HK-2 (cell line): ENCODE data around the gene HSD17B8.

Experiments used
- DNase-seq: peaks from one replicate; pipeline ENCODE4 v3.0.0-alpha.2; 2018; ENCODE audit not compliant: unreplicated experiment

Gene HSD17B8

DNA sequence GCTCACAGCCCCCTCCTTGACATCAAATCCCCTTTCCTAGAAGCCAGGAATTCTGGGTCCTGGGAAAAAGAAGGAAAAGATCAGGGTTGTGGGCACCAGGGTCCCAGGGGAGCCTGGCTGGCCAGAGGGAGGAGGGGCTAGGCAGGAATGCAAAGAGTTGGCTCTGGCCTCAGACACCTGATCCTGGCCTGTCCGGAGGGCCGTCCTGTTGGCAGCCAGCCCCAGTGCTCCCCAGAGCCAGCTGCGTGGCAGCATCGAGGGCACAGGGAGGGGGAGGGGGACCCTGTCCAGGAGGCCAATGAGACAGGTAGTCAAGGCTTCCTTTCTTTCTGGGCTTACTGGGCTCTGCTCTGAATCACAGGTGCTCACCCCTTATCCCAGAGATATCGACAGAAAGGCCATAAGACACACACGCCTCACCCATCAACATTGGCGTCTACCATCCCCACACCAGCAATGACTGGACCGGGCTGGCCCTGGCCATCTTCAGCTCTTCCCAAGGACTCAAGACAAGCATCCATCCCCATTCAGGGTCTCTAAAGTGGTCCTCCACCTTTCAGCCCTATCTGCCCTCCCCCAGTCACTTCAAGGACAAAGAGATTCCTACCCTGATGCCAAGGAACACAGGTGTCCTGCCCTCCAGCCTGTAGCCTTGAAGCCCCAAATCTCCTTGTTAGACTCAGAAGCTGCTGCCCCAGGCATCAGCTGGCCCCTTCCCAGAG lies 12.9 kb upstream of the HSD17B8 start:
- no peak for DNase-seq

DNA sequence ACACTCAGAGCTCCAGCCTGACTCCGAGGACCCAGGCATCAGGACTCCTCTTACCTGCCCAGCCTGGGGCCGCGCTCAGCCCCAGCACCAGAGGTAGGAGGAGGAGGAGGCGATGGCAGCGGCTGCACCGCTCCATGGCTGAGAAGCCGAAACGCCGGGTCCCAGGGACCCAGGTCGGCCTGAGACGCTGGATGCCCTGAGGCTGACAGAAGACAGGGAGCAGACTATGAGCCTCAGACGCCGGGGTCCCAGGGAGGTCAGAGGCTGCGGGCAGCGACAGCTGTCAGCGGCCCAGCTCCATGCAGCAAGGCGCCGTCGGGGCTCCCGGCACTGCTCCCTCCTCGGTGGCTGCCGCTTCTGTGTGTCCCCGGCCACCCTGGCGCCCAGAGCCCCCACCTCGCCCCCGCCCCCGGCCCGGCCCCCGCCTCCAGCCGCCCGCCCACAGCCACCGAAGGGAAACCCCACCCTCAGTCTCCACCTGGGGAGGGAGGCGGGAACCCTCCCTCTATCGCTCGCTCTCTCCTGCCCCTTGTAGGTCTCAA lies 12.3 kb upstream of the HSD17B8 start, which contains the start of gene COL11A2:
Gene COL11A2 (minus strand): TSS at position 363 of the 542 bp plus-strand sequence. CDS start 227 bp downstream, at position 136.
- no peak for DNase-seq

DNA sequence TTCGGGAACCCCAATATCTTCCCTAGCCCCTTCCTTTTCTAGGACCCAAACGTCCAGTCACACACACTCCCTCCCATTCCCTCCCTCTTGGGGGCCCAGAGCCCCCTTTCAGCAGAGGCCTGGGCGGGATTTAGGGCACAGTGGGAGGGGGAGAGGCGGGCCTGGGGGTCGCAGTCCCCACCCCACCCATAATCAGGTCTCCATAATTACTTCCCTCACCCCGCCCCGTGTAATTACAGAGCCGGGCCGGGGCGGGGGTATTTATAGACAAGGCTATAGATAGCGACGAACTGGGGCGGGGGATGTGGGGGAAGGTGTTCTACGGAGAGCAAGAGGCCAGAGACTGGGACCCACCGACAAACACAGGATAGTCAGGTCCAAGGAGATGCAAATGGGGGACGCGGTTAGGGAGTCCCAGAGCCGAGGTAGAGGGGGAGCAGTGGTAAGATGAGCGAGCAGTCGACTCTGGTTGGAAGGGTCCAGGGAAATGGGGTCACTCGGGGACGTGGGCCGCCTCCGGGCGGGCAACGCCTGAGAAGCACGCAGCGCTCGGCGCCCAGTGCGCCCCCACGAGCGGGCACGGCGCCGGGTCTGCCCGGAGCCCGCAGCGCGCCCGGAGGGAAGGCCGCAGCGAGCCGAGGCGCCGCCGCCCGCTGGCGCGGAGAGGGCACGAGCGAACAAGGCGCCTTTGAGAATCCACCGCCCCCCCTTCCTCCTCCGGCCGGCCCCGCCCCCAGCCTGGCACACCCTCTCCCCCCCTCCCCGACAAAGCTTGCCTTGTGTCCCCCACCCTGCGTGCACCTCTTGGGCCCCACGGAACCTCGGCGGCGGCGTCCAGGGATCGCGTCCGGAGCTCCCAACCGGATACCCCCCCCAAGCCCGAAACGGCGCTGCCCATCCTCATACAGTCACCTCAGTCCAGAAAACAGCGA lies 11.5 kb upstream of the HSD17B8 start:
- DNase-seq, result no peak

DNA sequence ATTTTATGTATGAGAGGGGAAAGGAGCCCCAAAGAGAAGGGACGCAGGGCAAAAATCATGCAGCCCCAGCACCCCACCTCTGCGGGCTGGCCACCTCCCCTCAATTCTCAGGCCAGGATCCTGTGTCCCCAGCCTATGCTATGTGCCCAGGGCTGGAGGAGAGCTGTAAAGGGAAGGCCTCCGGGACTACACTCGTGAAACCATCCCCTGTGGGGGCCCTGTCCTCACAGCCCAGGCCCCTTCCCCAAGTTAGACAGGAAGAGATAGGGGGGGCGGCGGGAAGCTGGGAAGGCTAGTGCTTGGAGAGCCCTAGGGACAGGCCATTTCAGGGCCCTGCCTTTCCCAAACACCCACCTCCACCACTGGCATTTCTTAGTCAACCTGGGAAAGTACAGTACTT lies 10.8 kb upstream of the HSD17B8 start:
- no peak for DNase-seq

DNA sequence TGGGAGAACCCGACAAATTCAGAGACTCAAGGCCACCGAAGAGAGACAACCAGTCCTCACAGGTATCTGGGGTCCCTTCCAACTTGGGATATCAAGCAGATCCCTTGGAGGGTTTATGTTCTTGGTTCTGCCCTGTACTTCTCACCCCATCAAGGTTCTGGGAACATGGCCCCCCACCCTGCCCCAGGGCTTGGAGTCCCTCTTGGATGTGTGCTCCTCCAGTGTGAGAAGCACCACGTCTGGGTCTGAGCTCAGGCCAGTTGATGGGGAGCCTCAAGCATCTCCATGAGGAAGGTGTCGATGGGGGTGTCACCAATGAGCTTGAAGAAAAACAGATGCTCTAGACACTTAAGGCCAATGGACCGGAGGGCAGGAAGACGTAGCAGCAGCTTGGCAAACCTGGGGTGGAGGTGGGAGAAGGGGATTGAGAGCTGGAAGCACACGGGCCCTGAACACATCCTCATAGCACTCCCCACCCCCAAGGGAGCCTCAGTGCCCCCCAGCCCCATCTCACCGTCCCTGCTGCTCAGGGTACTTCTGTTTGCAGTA lies 9.9 kb upstream of the HSD17B8 start:
- DNase-seq, result no peak

DNA sequence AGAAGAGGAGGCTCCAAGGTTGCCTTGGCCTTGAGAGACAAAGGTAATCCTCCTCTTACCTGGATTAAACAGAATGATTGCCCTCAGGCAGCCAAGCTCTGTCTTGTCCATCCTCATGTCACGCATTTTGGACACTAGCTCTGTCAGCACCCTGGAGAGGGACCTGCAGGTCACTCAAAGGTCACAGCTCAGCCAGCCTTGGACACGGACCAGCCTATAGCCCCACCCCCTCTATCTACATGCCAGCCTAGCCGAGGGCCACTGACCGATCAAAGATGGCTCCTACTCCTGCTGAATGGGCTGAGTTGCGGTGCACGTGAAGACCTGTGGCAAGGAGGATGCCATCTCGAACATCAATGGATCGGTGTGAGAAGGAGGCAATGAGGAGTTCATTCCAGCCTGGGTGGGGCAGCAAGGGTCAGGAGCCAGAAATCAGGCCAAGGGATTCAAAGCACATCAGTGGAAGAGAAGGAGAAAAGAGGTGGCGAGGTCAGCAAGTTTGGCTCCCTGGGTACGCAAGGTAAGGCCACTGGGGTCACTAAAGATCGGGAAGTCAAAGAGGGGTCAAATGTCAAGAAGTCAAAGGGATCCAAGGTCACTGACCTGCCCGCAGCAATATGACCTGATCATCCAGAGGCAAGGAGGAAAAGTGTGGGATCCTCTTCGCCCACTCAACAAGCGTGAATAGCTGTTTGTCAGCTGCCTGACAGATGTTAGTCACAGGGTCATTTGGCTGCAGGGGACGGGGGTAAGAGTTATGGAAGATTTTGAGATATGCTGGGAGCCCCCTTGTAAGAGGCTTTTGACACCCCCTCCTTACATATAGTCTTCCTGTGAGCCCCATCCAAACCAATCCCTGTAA lies 8.9 kb upstream of the HSD17B8 start:
- no peak for DNase-seq

DNA sequence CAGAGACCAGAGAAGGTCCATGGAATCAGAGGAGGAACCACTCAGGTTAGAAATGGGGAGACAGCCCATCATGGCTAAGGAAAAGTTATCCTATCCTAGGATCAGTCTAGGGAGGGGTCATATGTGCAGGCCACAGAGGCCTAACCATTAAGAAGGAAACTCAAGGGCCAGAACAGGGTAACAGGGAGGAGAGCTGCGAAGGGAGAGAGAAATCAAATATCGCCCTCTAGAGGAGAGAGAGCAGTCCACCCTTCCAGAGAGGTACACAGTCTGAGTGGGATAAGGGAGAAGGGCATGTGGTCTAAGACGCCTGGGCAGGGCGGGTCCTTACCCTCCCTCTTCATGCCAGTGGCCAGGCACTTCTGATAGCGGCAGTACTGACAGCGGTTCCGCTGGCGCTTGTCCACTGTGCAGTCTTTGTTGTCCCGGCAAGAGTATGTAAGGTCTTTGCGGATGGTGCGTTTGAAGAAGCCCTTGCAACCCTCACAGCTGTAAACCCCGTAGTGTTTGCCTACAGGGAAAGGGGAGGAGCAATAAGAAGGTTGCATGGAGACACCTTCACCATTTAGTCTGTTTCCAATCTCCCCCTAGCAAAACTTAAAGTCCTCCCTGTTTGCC lies 6.9 kb upstream of the HSD17B8 start:
- no peak for DNase-seq

DNA sequence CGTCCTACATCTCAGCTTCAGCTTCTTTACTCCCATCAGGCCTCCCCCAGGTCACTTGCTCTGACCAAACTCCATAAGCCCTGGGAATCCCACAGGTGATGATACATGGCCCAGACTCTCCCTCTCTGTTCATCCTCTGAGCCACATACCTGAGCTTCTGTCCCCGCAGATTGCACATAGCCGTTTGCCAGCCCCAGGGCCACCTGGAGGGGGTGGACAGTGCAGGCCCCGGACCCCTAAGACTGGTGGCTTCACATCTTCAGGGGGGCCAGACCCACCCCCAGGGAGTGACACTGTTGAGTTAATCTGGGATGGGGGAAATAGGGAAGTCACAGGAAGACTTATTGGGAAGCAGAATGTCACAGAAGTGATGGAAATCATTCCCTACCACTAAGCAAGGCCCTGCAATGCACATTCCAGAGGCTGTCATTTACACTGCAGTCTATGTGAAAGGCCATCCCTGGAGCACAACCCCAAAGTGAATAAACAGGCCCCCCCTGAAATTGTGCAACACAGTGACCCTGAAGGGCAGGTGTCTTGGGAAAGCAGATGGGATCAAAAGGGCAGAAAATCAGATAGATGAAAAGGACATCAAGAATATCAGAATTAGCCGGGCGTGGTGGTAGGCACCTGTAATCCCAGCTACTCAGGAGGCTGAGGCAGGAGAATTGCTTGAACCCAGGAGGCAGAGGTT lies 6.1 kb upstream of the HSD17B8 start:
- no peak for DNase-seq

DNA sequence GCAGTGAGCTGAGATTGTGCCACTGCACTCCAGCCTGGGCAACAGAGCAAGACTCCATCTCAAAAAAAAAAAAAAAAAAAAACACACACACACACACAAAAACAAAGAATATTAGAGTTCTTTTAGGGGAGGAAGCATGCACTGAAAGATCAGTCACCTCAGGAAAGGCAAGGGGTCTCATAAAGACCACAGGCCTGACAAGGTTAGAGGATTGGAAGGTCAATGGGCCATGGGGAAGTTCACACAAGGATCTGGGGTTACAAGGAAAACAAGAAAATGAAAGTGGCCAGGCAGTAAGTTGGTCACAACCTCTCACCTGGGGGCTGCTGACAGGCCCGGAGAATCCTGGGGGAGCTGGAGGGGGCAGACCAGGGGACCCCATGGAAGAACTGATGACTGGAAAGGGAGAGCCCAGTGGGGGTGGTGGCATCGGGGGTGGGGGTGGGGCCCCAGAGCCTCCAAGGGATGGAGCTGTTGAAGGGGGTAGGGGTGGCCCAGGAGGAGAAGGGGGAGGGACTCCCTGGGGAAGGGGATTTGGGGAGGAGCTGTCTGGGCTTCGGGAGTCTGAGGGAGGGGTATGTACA lies 5.5 kb upstream of the HSD17B8 start:
- no peak for DNase-seq

DNA sequence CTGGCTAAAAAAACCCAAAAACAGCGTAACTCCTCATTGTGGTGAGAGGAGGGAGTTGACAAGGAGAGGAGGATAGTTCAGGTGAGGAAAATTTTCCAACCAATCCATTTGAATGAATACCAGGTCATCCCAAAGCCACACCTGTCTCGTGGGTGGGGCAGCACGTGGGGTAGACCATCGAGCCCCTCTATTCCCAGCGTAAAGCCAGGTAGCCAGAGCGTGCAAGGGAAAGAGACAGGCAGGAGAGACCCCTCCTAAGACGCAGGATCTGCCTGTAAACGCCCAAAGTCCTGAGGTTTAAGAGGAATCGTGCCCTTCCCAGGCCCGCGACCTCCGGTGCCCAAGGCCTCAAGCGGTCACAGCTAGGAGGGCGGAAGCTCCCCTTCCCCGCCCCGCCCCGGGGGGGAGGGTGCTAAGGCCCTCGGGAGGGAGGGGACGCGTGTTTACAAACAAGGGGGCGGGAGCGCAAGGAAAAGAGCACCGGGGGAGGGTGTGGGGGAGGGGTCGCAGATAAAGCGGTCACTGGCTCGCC lies 4.7 kb upstream of the HSD17B8 start:
- peak; percentile 64 for DNase-seq

DNA sequence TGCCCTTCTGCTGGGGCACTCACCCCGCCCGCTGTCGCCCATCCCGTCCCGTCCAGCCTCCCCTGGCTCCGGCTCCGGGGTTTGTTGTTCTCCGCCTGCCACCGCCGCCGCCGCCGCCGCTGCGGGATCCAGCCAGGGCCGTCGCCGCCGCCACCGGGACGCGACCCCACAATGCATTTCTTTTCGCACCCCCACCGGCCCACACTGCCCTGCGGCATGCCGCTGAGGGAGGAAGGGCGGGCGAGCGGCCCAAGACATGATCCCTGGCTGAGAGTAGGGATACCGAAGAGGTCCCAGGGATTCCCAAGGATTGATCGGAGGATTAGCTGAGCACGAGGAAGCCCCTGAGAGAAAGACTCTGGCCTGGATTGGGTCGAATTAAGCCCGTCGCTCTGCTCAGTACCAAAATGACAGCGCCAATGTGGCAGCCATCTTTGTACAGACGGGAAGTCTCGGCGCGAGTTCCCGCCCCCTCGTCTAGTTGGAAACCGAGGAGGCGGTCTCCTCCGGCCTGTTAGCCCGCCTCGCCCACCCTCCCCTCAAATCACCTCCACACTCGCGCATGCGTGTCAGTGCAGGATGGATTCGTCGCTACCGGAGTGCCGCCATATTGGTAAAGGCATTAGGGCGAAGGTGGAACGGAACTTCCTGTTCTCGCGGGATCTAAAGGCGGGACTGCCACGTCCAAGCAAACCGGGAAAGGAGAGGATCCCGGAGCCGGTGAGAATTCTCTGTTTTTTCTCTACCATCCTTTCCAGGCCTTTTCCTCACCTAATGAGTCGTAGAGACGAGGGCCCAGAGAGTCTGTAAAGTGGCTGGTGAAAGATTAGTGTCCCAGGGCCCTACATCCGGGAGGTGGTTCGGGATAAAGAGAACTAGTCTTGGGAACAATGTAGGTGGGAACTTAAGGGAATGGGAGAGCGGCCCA lies 4.0 kb upstream of the HSD17B8 start, which contains the start of the genes RXRB and SLC39A7:
Gene RXRB (minus strand): TSS at position 447 of the 928 bp plus-strand sequence. CDS start 189 bp downstream, at position 258.
Gene SLC39A7 (plus strand): TSS at position 649 of the 928 bp plus-strand sequence. CDS start 379 bp downstream, outside the sequence.
- DNase-seq, result peak; percentile 99

DNA sequence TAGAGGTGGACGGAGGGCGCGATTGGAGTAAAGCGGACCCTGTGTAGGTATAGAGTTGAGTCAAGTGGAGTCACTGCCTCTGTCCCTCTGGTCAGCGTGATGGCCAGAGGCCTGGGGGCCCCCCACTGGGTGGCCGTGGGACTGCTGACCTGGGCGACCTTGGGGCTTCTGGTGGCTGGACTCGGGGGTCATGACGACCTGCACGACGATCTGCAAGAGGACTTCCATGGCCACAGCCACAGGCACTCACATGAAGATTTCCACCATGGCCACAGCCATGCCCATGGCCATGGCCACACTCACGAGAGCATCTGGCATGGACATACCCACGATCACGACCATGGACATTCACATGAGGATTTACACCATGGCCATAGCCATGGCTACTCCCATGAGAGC lies 3.3 kb upstream of the HSD17B8 start:
- no peak for DNase-seq

DNA sequence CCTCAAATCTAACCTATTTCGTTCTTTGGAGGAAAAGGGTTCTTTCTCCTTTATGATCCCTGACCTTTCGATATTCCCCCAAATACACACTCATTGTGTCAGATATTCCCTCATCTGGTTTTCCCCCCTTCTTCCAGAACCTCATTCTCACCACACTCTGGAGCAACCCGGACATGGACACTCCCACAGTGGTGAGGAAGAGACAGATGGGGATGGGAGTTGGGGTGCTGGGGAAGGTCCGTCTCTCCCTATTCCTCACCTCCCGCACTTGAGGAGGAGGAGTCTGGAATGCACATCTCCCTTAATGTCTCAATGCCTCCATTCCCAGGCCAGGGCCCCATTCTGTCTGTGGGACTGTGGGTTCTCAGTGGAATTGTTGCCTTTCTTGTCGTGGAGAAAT lies 2.5 kb upstream of the HSD17B8 start:
- DNase-seq, result no peak

DNA sequence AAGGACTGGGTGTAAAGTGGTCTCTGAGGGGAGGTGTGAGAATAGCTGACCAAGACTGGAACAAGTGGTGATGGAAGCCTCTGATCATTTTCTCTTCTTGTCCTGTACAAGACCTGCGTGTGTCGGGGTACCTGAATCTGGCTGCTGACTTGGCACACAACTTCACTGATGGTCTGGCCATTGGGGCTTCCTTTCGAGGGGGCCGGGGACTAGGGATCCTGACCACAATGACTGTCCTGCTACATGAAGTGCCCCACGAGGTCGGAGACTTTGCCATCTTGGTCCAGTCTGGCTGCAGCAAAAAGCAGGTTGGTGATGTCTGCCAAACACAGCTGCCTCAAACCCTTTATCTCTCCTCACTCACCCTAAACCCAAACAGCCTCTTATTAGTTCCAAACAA lies 1.7 kb upstream of the HSD17B8 start:
- no peak for DNase-seq

DNA sequence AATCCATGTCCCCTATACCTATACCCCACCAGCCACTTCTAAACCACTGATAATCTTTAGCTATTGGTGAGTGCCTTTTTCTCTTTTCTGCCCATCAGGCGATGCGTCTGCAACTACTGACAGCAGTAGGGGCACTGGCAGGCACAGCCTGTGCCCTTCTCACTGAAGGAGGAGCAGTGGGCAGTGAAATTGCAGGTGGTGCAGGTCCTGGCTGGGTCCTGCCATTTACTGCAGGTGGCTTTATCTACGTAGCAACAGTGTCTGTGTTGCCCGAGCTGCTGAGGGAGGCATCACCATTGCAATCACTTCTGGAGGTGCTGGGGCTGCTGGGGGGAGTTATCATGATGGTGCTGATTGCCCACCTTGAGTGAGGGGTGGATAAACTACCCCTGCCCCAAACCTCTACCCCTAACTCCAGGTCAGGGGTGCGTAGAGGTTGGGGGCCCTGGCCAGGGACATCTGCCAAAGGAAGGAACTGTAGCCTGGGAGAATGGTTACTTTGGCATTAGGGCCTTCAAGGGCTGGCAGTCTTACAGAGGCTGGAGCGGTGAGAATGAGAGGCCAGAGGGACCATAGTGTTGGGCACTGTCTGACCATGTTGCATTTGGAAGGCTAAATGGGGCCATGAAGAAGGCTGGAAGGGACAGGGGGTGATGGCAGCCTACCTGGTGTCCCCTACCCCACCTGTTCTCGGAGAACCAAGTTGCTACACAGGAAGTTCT lies 851 bp upstream of the HSD17B8 start:
- no peak for DNase-seq

DNA sequence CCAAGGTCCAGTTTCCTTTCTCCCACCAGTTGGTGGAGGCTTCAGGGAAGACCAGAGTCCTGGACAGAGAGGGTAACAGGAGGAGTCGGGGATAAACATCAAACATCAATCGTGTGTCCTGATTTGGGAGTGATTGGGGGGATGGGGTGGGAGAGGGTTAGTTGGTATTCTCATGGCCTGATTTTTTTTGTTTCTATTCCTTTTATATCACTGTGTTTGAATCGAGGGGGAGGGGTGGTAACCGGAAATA lies 365 bp upstream of the HSD17B8 start:
- DNase-seq, result no peak

DNA sequence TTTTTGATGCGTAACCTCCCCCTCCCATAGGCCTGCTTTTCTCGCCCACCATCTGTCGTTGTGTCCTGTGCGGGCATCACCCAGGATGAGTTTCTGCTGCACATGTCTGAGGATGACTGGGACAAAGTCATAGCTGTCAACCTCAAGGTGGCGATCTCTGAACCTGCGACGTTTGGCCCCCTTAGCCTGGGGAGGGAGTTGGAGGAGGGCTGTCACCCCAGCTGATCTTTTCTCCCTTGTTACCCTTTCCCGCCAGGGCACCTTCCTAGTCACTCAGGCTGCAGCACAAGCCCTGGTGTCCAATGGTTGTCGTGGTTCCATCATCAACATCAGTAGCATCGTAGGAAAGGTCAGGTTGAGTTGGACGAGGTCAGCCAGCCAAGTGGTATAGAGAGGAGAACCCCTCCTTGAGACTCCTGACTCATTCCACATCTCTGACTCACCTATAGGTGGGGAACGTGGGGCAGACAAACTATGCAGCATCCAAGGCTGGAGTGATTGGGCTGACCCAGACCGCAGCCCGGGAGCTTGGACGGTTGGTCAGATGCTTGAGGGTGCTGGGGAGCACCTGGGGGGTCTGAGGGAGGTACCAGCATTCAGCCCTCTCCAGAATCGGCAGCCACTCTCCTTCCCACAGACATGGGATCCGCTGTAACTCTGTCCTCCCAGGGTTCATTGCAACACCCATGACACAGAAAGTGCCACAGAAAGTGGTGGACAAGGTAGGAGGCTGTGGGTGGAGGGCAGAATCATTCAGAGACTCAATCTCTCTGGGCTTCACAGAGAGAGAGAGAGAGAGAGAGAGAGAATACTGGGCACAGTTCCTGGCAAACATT lies 954 bp downstream of the HSD17B8 start:
- peak; percentile 92 for DNase-seq
